ENCODE measurements around the gene FKBP1B. TPM values are rescaled to one million over a fixed set of nuclear protein-coding genes. Genes with fewer than 3 reads are reported as not detected.

FKBP1B gene
- total and polyA plus RNA-seq, 2 donors (not counting 3 experiments of a cell fraction or from before 2014, with no cell fraction given) = 12.9 to 40.2 TPM

- H3K9ac ChIP-seq (replicated peaks; ENCODE audit: extremely low read depth, insufficient read depth, low read length) = peak overlapping the region; percentile 64
- H3K27me3 ChIP-seq (ENCODE audit: control insufficient read depth in 2 of 2, insufficient read depth in 2 of 2, low read length in 2 of 2) = no peaks in the 10 kb centered on the region
- no peaks in the 10 kb centered on the region for H3K36me3 ChIP-seq (ENCODE audit: control insufficient read depth in 2 of 2, extremely low read depth in 1 of 2, insufficient read depth in 2 of 2, low read length in 2 of 2)
- no TSS peak for BruUV-seq (replicated peaks)
- peak overlapping the region; percentile 60 for H3K4me2 ChIP-seq (ENCODE audit: insufficient read depth, low read length)
- no peaks in the 10 kb centered on the region for H4K20me1 ChIP-seq (replicated peaks; ENCODE audit: control insufficient read depth, extremely low read depth, insufficient read depth, low read length)
- H3K27ac ChIP-seq (ENCODE audit: insufficient read depth, low read depth, low read length) = no peak overlapping the region
- peaks cover 18% of the 10 kb centered on the region for H3K79me2 ChIP-seq (ENCODE audit: control insufficient read depth, insufficient read depth, low read length)
- no peaks in the 10 kb centered on the region for H3K9me1 ChIP-seq (replicated peaks; ENCODE audit: control insufficient read depth, extremely low read depth, insufficient read depth, low read length)
- H3K4me1 ChIP-seq (ENCODE audit: control insufficient read depth, extremely low read depth, insufficient read depth, low read length) = peaks cover 23% of the 10 kb centered on the region
- TF ChIP-seq GATA2 (IDR thresholded peaks at IDR 0.05; ENCODE audit: insufficient read depth, insufficient read length, low read depth, low read length) (no peak), POLR2A (IDR thresholded peaks at IDR 0.05; ENCODE audit: low read depth, low read length) (no peak), FOS (IDR thresholded peaks at IDR 0.05; ENCODE audit: borderline replicate concordance, insufficient read depth, low read length) (no peak), MYC (IDR thresholded peaks at IDR 0.05; ENCODE audit: low read depth, low read length) (no peak), POLR2AphosphoS5 (IDR thresholded peaks at IDR 0.05; ENCODE audit: insufficient read depth, low read depth, low read length) (no peak), EZH2 (IDR thresholded peaks at IDR 0.05; ENCODE audit: borderline replicate concordance, low read depth, low read length, severe bottlenecking) (no peak), MAX (IDR thresholded peaks at IDR 0.05; ENCODE audit: insufficient read depth, insufficient read length) (no peak), JUN (IDR thresholded peaks at IDR 0.05; ENCODE audit: borderline replicate concordance, insufficient read depth, insufficient read length, low read depth) (no peak), CTCF (IDR thresholded peaks at IDR 0.05; ENCODE audit: extremely low read depth in 1 of 2, insufficient read depth in 1 of 2, low read depth in 1 of 2, low read length in 2 of 2) (no peak)
- ChIA-PET POLR2A (interaction anchor here (0.6 kb wide), 1 partner anchor 117 kb away, joined by 4 read pairs; no protein-coding TSS in a partner anchor), CTCF (interaction anchor here (0.8 to 1.2 kb wide), 2 partner anchors 35 to 122 kb away, joined by 4 to 5 read pairs; partner anchors contain the start of genes ATAD2B and TP53I3)
- H2AFZ ChIP-seq (ENCODE audit: low read depth, low read length) = peak overlapping the region; percentile 77
- dilution Hi-C loops (cut with MboI; ENCODE audit: extremely low pct_ligation_motif_present, low sequenced_read_pairs) (no loop called here), intact Hi-C loops (cut with micrococcal nuclease) (no loop called here)
- peak overlapping the region; percentile 75 to 93 (median 77) for H3K4me3 ChIP-seq (replicated peaks in 1 of 3; ENCODE audit: insufficient read depth in 1 of 3, low read depth in 1 of 3, low read length in 3 of 3)
- DNase-seq (ENCODE audit: low read depth, low spot score) (no peak), FAIRE-seq (no peak)
- no peaks in the 10 kb centered on the region for H3K9me3 ChIP-seq (replicated peaks; ENCODE audit: control insufficient read depth, insufficient read depth, low read length)
These were observed 614 bp upstream of the FKBP1B start for GRCh38 chr2:24048769-24049484.
